ENCODE data around the gene NFE2L1.

Gene NFE2L1

DNA sequence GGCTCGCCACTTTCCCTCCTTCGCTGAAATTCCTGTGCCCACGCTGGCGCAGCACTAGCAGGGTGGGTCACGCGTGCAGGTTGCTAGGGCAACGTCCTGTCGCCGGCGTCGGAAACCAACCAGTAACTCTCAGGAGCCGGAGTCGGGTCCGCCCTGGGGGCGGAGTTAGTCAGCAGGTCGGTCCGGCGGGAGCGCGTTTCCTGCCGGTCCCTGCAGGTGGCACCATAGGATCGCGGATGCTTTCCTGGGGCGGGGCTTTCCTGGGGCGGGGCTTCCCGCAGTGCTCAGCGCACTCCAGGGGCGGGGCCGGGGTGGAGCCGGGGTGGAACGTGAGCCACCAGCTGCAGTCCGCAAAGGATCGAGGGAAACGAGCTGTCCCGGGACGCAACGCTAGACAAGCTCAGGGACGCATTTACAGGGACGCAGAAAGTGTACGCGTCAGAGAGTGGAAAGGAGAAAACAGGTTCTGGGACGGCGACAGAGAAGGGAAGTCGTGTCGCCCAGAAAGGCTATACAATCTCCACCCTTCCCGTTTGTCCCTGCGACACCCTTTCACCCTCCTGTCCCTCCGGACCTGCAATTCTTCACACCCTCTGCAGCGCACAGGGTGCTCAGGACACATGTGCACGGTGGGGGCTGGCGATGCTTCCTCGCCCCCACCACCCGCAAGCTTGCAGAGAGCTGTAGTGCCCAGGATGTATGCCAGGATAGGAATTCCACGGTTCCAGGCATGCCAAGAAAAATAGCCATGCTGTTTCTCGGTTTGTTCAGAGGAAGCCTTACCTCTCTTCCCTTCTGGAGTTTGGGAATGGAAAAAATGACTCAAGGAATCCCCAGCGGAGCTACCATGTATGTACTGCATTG is 22.9 kb upstream of the NFE2L1 start:
- H3K36me3 ChIP-seq (replicated peaks) = no peaks in the 10 kb centered on the region
- TF ChIP-seq, protein P1, sequence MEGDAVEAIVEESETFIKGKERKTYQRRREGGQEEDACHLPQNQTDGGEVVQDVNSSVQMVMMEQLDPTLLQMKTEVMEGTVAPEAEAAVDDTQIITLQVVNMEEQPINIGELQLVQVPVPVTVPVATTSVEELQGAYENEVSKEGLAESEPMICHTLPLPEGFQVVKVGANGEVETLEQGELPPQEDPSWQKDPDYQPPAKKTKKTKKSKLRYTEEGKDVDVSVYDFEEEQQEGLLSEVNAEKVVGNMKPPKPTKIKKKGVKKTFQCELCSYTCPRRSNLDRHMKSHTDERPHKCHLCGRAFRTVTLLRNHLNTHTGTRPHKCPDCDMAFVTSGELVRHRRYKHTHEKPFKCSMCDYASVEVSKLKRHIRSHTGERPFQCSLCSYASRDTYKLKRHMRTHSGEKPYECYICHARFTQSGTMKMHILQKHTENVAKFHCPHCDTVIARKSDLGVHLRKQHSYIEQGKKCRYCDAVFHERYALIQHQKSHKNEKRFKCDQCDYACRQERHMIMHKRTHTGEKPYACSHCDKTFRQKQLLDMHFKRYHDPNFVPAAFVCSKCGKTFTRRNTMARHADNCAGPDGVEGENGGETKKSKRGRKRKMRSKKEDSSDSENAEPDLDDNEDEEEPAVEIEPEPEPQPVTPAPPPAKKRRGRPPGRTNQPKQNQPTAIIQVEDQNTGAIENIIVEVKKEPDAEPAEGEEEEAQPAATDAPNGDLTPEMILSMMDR (IDR thresholded peaks at IDR 0.05; ENCODE audit: low read depth, low read length, missing control alignments) = peak; percentile 85
- in situ Hi-C loops (cut with HindIII; ENCODE audit: low pct_ligation_motif_present, low sequenced_read_pairs) = no loop called here
- DNase-seq = peak; percentile 95
- peak overlapping the region; percentile 55 for H3K4me3 ChIP-seq (ENCODE audit: low read depth, low read length)
- H3K27me3 ChIP-seq (replicated peaks) = no peaks in the 10 kb centered on the region
- no peak overlapping the region for H3K27ac ChIP-seq

DNA sequence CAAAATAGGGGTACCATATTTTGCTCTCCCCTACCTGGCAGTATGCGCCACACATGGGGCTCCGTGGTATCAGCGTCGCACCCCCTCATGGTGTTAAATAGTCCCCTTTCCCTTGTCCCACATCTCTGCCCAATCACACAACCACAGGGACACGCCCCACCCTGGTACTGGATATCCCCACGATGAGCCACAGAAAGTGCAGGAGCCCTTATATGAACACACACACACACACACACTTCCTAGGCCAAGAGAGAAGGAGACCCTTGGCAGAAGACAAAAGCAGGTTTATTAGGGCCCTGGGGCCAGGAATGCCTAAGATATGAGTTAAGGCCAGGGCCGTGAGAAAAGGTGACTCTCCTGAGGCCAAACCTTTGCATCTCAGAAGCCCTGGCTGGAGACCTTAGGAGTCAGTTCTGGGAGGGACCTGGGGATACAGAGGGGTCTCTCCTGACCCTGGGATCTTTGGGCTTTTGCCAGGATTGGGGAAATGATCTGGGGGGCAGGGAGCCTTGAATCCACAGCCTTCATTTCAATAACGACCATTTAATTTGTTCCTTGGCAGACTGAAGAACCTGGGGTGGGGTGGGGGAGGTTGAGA is 22.2 kb upstream of the NFE2L1 start:
- Histone ChIP-seq H3K36me3 (replicated peaks) (no peaks in the 10 kb centered on the region), H3K27me3 (replicated peaks) (no peaks in the 10 kb centered on the region), H3K27ac (no peak overlapping the region), H3K4me3 (ENCODE audit: low read depth, low read length) (no peak overlapping the region)
- in situ Hi-C loops (cut with HindIII; ENCODE audit: low pct_ligation_motif_present, low sequenced_read_pairs) = no loop called here
- TF ChIP-seq, protein P1 (IDR thresholded peaks at IDR 0.05; ENCODE audit: low read depth, low read length, missing control alignments) = no peak
- no peak for DNase-seq

DNA sequence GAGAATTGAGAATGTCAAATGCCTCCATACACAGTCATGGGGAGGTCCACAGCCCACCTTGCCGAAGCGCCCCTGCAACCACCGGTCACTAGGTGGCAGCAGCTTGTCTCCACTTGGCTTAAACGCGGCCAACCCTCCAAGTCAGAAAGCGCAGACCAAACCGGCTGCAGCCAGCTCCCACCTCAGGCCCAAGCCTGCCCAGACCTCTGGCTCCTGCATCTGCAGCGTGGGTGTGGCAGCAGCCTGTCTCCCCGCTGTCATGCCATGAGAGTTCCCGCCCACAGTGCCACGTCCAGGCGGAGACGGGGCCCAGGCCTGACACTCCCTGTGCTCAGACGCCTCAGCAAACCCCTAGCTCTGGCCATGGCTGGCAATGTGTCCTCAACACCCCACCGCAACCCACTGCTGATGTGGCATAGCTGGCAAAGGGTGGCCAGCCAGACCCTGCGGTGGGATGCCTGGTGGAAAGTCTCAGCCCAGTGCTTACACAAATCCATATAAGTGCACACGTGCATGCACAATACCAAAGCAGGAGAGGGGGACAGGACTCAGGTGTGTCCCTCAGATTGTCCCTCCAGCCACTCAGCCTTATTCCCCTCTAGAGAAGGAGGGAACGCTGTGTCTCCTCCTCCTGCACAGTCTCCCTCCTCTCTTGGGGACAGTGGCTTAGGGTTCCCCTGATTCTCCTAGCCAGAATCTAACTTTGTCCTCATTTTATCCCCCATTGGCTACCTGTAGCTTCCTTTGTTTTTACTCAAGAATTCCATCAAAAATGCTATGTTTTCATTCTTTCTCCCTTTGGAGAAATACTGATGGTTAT is 21.4 kb upstream of the NFE2L1 start:
- no peaks in the 10 kb centered on the region for H3K36me3 ChIP-seq (replicated peaks)
- H3K27ac ChIP-seq = no peak overlapping the region
- in situ Hi-C loops (cut with HindIII; ENCODE audit: low pct_ligation_motif_present, low sequenced_read_pairs) = no loop called here
- TF ChIP-seq, protein P1 (IDR thresholded peaks at IDR 0.05; ENCODE audit: low read depth, low read length, missing control alignments) = peak; percentile 96
- no peaks in the 10 kb centered on the region for H3K27me3 ChIP-seq (replicated peaks)
- no peak overlapping the region for H3K4me3 ChIP-seq (ENCODE audit: low read depth, low read length)
- peak; percentile 86 for DNase-seq

DNA sequence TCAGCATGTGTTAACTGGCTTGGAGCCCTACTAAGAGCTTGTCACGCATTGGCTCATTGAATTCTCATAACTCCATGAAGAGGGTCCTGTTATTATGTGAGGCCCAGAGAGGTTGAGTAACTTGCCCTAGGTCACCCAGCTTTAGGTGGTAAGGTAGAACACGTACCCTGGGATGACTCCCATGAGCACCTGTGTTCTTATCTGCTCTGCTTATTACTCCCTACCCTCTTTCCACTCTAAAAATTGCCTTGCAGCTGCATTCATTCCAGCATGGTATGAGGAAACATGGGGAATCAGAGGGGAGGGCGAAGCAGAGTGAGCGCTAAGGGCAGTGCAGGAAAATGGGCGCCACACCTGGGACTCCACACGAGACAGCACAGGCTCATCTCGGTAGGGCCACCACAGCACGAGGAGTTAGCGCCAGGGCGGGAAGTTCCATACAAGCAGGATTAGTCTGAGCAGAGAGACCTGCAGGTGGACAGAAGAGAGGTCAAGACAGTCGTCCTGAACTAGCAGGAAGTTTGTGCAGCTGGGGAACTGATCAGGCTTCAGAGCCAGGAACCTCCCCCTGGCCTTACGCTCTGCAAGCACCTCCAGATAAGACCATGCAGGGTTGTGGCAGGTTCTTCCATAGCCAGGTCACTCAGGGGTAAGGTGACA is 20.7 kb upstream of the NFE2L1 start:
- TF ChIP-seq, protein P1 (IDR thresholded peaks at IDR 0.05; ENCODE audit: low read depth, low read length, missing control alignments) = no peak
- in situ Hi-C loops (cut with HindIII; ENCODE audit: low pct_ligation_motif_present, low sequenced_read_pairs) = no loop called here
- H3K27ac ChIP-seq = no peak overlapping the region
- no peak for DNase-seq
- no peak overlapping the region for H3K4me3 ChIP-seq (ENCODE audit: low read depth, low read length)
- H3K36me3 ChIP-seq (replicated peaks) = no peaks in the 10 kb centered on the region
- H3K27me3 ChIP-seq (replicated peaks) = no peaks in the 10 kb centered on the region

DNA sequence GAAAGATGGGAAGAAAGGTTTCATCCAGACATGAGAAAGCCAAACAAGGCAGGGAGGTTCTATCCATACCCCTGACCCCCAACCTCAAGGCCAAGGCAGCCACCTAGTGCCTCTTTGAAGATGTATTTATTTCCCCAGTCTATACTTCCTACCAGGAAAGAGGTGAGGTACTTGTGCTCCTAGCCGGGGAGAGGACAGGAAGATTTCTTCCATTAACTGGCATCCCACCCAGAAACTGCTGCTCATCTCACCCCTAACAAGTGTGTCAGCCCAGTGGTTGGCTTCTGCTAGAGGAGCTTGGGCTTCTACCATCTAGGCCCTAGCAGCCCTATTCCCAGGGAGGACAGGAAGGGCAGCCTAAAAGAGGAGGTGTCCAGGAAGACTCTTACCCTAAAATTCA is 19.4 kb upstream of the NFE2L1 start:
- no peak for DNase-seq
- Histone ChIP-seq H3K36me3 (replicated peaks) (no peaks in the 10 kb centered on the region), H3K27me3 (replicated peaks) (no peaks in the 10 kb centered on the region), H3K27ac (no peak overlapping the region), H3K4me3 (ENCODE audit: low read depth, low read length) (no peak overlapping the region)
- TF ChIP-seq, protein P1 (IDR thresholded peaks at IDR 0.05; ENCODE audit: low read depth, low read length, missing control alignments) = no peak
- in situ Hi-C loops (cut with HindIII; ENCODE audit: low pct_ligation_motif_present, low sequenced_read_pairs) = no loop called here
